K562 (cell line): ENCODE data around the gene SLC33A1. TPM values are rescaled to one million over a fixed set of nuclear protein-coding genes. Genes with fewer than 3 reads are reported as not detected.
A peak's percentile ranks its signal among the peaks of the same experiment; 100 is the strongest.

ENCODE experiments used
- BCL6 ChIP-seq: fragments of 250-450 bp; sonication (Bioruptor Pico); IDR thresholded peaks from 2 replicates; pipeline ENCODE4 v1.4.0; 2020
- BRCA1 ChIP-seq, 2 experiments: fragments of 450-650 bp in 1 of 2; sonication (generic) in 1 of 2; formaldehyde crosslinking in 1 of 2; IDR thresholded peaks; 2 replicates each; pipeline versions ENCODE4 v1.5.0 to v1.6.1; 2017 to 2020; ENCODE audit warnings: mild to moderate bottlenecking in 1 of 2, missing genetic modification reagents in 1 of 2
- CBFA2T3 ChIP-seq: fragments of 450-650 bp; IDR thresholded peaks from 2 replicates; pipeline ENCODE4 v1.6.1; 2017
- EHMT2 ChIP-seq: fragments of 450-650 bp; IDR thresholded peaks from 2 replicates; pipeline ENCODE4 v1.6.1; 2018; ENCODE audit warnings: antibody characterized with exemption
- EZH2 ChIP-seq: IDR thresholded peaks from 2 replicates; pipeline ENCODE4 v1.6.1; 2012; ENCODE audit warnings: low read depth, mild to moderate bottlenecking, inconsistent platforms, low read length, borderline replicate concordance
- FOXK2 ChIP-seq, 2 experiments: fragments of 450-650 bp; IDR thresholded peaks in 1 of 2; conservative IDR thresholded peaks in 1 of 2; 2 replicates each; pipeline ENCODE4 v1.6.1; 2016; ENCODE audit warnings: low read depth in 2 of 2, mild to moderate bottlenecking in 1 of 2
- HLTF ChIP-seq: fragments of 450-650 bp; IDR thresholded peaks from 2 replicates; pipeline ENCODE4 v1.6.1; 2016
- NCOA1 ChIP-seq: fragments of 450-650 bp; IDR thresholded peaks from 2 replicates; pipeline ENCODE4 v1.6.1; 2016; ENCODE audit warnings: low read depth
- NR1H2 ChIP-seq: sonication (generic); formaldehyde crosslinking; IDR thresholded peaks from 2 replicates; pipeline ENCODE4 v1.4.0; 2020; ENCODE audit warnings: mild to moderate bottlenecking, missing genetic modification reagents
- RBM15 ChIP-seq: fragments of 200-400 bp; formaldehyde crosslinking; IDR thresholded peaks from 2 replicates; pipeline ENCODE4 v1.6.1; 2018; ENCODE audit warnings: mild to moderate bottlenecking, low read length, moderate library complexity; ENCODE audit not compliant: insufficient read depth
- THRAP3 ChIP-seq: fragments of 450-650 bp; IDR thresholded peaks from 2 replicates; pipeline ENCODE4 v1.6.1; 2016; ENCODE audit warnings: mild to moderate bottlenecking, inconsistent platforms, borderline replicate concordance
- ZFP30 ChIP-seq: fragments of 250-450 bp; sonication (Bioruptor Pico); IDR thresholded peaks from 2 replicates; pipeline ENCODE4 v1.8.0; 2022; ENCODE audit warnings: moderate library complexity, mild to moderate bottlenecking, inconsistent platforms, borderline replicate concordance
- polyA plus RNA-seq, 8 experiments: library from polyadenylated mRNA; depleted of rRNA in 4 of 8; stranded (reverse) in 5 of 8; unstranded in 3 of 8; fragments of >200 nt; fragmentation: Nextera tagmentation in 2 of 8; fragmentation: Illumina TruSeq in 1 of 8; extraction: Ambion mirVana in 2 of 8; extraction: Trizol in 1 of 8; gene quantifications; 2 replicates each; pipeline versions ENCODE4 v1.2.1 to v1.2.3, GENCODE V29; 2011 to 2014; ENCODE audit warnings: inconsistent platforms in 1 of 8, missing spikeins in 1 of 8
- total RNA-seq, 7 experiments: library from RNA; depleted of rRNA in 6 of 7; stranded (reverse); fragments of >200 nt in 6 of 7; fragmentation: Illumina TruSeq in 2 of 7; extraction: Trizol in 2 of 7; gene quantifications; 2 replicates each; pipeline versions ENCODE4 v1.2.1 to v1.2.3, GENCODE V29; 2011 to 2021; ENCODE audit warnings: low replicate concordance in 1 of 7
- TF ChIP-seq, protein P1 (sequence below): fragments of 250-450 bp; sonication (Bioruptor Pico); IDR thresholded peaks from 2 replicates; pipeline ENCODE4 v1.8.0; 2022; ENCODE audit warnings: moderate library complexity, mild to moderate bottlenecking, inconsistent platforms
- TF ChIP-seq, protein P2 (sequence below): fragments of 450-650 bp; conservative IDR thresholded peaks from 2 replicates; pipeline ENCODE4 v1.6.1; 2016; ENCODE audit warnings: missing genetic modification characterization, low read depth, mild to moderate bottlenecking, missing compliant biosample characterization, moderate library complexity
- TF ChIP-seq, protein P3 (sequence below): sonication (generic); formaldehyde crosslinking; IDR thresholded peaks from 2 replicates; pipeline ENCODE4 v1.4.0; 2020; ENCODE audit warnings: mild to moderate bottlenecking, missing genetic modification reagents
- TF ChIP-seq, protein P4 (sequence below): fragments of 250-450 bp; sonication (Bioruptor Pico); IDR thresholded peaks from 2 replicates; pipeline ENCODE4 v1.8.0; 2022; ENCODE audit warnings: inconsistent platforms
- TF ChIP-seq, protein P5 (sequence below): fragments of 450-650 bp; formaldehyde crosslinking; IDR thresholded peaks from 2 replicates; pipeline ENCODE4 v1.4.0; 2022; ENCODE audit warnings: missing genetic modification characterization
- TF ChIP-seq, protein P6 (sequence below): sonication (generic); formaldehyde crosslinking; IDR thresholded peaks from 2 replicates; pipeline ENCODE4 v1.5.0; 2020; ENCODE audit warnings: missing genetic modification reagents

SLC33A1 gene
- total and polyA plus RNA-seq, 9 of the 15 experiments (the other 6 are each of a cell fraction or from before 2014, with no cell fraction given), result 6.2 to 26.8 (median 19.6) TPM

DNA sequence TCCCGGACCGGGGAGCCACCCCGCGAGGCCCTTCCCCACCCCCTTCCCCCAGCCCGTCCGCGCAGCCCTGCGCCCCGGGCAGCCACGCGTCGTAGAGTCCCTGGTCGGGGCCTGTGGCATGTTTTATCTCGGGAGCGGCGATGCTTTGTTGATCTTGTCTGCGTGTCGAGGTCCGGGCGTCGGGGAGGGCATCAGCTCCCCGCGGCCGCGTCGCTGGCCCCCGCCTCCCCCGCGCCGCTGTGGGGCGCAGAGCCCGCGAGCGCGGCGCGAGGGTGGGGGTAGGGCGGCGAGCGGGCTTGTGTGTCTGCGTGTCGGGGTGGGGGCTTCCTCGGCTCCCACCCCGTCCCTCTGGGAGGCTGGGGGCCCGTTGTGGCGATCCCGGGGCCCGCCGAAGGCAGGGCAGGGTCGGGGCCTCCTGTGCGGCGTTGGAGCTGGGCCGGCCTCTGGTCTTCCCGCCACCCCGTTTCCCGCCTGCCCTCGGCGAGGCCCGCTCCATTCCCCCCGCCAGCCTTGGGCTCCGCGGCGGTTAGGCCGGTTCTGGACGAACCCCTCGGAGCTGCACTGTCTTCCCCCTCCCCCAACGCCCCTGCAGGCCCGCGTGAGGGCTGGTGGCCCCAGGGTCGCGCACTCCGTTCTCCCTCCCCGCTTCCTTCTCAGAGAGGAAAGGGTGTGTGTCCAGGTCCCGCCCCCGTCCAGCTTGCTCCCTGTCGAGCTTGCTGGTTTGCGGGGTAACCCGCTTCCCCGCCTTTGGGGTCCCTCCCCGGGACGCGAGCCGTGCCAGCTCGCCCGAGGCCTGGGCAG lies 16.9 kb upstream of the SLC33A1 start (continued):
- TF ChIP-seq, protein P1, sequence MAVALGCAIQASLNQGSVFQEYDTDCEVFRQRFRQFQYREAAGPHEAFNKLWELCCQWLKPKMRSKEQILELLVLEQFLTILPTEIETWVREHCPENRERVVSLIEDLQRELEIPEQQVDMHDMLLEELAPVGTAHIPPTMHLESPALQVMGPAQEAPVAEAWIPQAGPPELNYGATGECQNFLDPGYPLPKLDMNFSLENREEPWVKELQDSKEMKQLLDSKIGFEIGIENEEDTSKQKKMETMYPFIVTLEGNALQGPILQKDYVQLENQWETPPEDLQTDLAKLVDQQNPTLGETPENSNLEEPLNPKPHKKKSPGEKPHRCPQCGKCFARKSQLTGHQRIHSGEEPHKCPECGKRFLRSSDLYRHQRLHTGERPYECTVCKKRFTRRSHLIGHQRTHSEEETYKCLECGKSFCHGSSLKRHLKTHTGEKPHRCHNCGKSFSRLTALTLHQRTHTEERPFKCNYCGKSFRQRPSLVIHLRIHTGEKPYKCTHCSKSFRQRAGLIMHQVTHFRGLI (CRISPR knock-in tag), result no peak
- TF ChIP-seq, protein P2, sequence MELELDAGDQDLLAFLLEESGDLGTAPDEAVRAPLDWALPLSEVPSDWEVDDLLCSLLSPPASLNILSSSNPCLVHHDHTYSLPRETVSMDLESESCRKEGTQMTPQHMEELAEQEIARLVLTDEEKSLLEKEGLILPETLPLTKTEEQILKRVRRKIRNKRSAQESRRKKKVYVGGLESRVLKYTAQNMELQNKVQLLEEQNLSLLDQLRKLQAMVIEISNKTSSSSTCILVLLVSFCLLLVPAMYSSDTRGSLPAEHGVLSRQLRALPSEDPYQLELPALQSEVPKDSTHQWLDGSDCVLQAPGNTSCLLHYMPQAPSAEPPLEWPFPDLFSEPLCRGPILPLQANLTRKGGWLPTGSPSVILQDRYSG (tag), result no peak
- TF ChIP-seq CBFA2T3 (no peak), ZFP30 (CRISPR knock-in tag) (no peak), NCOA1 (no peak), THRAP3 (no peak), HLTF (no peak), EZH2 (no peak), FOXK2 (conservative IDR thresholded peaks at IDR 0.05 in 1 of 2, IDR thresholded peaks at IDR 0.05 in 1 of 2; ENCODE audit: low read depth in 2 of 2) (no peak), NR1H2 (CRISPR knock-in tag) (0 out of 2 replicates have a peak, but pooled peaks have one; percentile 9), BRCA1 (IDR thresholded peaks at IDR 0.05) (no peak), BRCA1 (CRISPR knock-in tag; IDR thresholded peaks at IDR 0.05) (no peak), RBM15 (no peak), EHMT2 (no peak), BCL6 (CRISPR knock-in tag) (no peak)
- TF ChIP-seq, protein P3, sequence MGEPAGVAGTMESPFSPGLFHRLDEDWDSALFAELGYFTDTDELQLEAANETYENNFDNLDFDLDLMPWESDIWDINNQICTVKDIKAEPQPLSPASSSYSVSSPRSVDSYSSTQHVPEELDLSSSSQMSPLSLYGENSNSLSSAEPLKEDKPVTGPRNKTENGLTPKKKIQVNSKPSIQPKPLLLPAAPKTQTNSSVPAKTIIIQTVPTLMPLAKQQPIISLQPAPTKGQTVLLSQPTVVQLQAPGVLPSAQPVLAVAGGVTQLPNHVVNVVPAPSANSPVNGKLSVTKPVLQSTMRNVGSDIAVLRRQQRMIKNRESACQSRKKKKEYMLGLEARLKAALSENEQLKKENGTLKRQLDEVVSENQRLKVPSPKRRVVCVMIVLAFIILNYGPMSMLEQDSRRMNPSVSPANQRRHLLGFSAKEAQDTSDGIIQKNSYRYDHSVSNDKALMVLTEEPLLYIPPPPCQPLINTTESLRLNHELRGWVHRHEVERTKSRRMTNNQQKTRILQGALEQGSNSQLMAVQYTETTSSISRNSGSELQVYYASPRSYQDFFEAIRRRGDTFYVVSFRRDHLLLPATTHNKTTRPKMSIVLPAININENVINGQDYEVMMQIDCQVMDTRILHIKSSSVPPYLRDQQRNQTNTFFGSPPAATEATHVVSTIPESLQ, result no peak
- TF ChIP-seq, protein P4, sequence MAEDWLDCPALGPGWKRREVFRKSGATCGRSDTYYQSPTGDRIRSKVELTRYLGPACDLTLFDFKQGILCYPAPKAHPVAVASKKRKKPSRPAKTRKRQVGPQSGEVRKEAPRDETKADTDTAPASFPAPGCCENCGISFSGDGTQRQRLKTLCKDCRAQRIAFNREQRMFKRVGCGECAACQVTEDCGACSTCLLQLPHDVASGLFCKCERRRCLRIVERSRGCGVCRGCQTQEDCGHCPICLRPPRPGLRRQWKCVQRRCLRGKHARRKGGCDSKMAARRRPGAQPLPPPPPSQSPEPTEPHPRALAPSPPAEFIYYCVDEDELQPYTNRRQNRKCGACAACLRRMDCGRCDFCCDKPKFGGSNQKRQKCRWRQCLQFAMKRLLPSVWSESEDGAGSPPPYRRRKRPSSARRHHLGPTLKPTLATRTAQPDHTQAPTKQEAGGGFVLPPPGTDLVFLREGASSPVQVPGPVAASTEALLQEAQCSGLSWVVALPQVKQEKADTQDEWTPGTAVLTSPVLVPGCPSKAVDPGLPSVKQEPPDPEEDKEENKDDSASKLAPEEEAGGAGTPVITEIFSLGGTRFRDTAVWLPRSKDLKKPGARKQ, result no peak
- TF ChIP-seq, protein P5, sequence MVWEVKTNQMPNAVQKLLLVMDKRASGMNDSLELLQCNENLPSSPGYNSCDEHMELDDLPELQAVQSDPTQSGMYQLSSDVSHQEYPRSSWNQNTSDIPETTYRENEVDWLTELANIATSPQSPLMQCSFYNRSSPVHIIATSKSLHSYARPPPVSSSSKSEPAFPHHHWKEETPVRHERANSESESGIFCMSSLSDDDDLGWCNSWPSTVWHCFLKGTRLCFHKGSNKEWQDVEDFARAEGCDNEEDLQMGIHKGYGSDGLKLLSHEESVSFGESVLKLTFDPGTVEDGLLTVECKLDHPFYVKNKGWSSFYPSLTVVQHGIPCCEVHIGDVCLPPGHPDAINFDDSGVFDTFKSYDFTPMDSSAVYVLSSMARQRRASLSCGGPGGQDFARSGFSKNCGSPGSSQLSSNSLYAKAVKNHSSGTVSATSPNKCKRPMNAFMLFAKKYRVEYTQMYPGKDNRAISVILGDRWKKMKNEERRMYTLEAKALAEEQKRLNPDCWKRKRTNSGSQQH (CRISPR knock-in tag), result no peak
- TF ChIP-seq, protein P6, sequence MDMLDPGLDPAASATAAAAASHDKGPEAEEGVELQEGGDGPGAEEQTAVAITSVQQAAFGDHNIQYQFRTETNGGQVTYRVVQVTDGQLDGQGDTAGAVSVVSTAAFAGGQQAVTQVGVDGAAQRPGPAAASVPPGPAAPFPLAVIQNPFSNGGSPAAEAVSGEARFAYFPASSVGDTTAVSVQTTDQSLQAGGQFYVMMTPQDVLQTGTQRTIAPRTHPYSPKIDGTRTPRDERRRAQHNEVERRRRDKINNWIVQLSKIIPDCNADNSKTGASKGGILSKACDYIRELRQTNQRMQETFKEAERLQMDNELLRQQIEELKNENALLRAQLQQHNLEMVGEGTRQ, result no peak
